ENCODE results near the gene SELENOO. TPM values are rescaled to one million over a fixed set of nuclear protein-coding genes. Genes with fewer than 3 reads are reported as not detected.

SELENOO gene
- total RNA-seq, 4 donors from 2014 or later = 27.4 to 66.1 (median 36.1) TPM

GRCh38 chr22:50160947-50161346, 39.9 kb upstream of the SELENOO start:
- Histone ChIP-seq H3K4me3 (no peak overlapping the region), H3K36me3 (no peaks in the 10 kb centered on the region), H3K27ac (no peak overlapping the region), H3K9me3 (no peaks in the 10 kb centered on the region), H3K4me1 (peaks cover 3% of the 10 kb centered on the region), H3K27me3 (peaks cover 10% of the 10 kb centered on the region)
- TF ChIP-seq POLR2AphosphoS5 (IDR thresholded peaks at IDR 0.05) = no peak
- TF ChIP-seq EP300 (IDR thresholded peaks at IDR 0.05) = no peak
- TF ChIP-seq POLR2A (IDR thresholded peaks at IDR 0.05) = no peak
- no peak for TF ChIP-seq CTCF (IDR thresholded peaks at IDR 0.05)
- WGBS = 94% methylated on average over 6 of the region's 7 CpGs
- DNase-seq (ENCODE audit: low spot score in 2 of 2) = peak in 1 of 2 donors; percentile 64

GRCh38 chr22:50161508-50162390, 39.1 kb upstream of the SELENOO start:
- 52% methylated on average over 2 of the region's 23 CpGs for WGBS
- peak in 1 of 2 donors; percentile 62 for DNase-seq (ENCODE audit: low spot score in 2 of 2)
- no peaks in the 10 kb centered on the region for H3K9me3 ChIP-seq
- H3K27ac ChIP-seq = no peak overlapping the region
- TF ChIP-seq POLR2AphosphoS5 (IDR thresholded peaks at IDR 0.05) (no peak), CTCF (IDR thresholded peaks at IDR 0.05) (no peak), EP300 (IDR thresholded peaks at IDR 0.05) (no peak), POLR2A (IDR thresholded peaks at IDR 0.05) (no peak)
- H3K36me3 ChIP-seq = no peaks in the 10 kb centered on the region
- H3K4me1 ChIP-seq = peaks cover 3% of the 10 kb centered on the region
- H3K4me3 ChIP-seq = no peak overlapping the region
- peaks cover 10% of the 10 kb centered on the region for H3K27me3 ChIP-seq

GRCh38 chr22:50162391-50162956, 38.3 kb upstream of the SELENOO start:
- DNase-seq (ENCODE audit: low spot score in 2 of 2) = no peak
- TF ChIP-seq POLR2AphosphoS5 (IDR thresholded peaks at IDR 0.05) (no peak), CTCF (IDR thresholded peaks at IDR 0.05) (no peak), POLR2A (IDR thresholded peaks at IDR 0.05) (no peak), EP300 (IDR thresholded peaks at IDR 0.05) (no peak)
- 76% methylated on average over 4 of the region's 10 CpGs for WGBS

GRCh38 chr22:50165436-50166123, 35.2 kb upstream of the SELENOO start:
- Histone ChIP-seq H3K27me3 (peaks cover 23% of the 10 kb centered on the region), H3K9me3 (no peaks in the 10 kb centered on the region), H3K4me3 (no peak overlapping the region), H3K27ac (no peak overlapping the region), H3K4me1 (peaks cover 8% of the 10 kb centered on the region), H3K36me3 (no peaks in the 10 kb centered on the region)
- peak in 1 of 2 donors; percentile 57 for DNase-seq (ENCODE audit: low spot score in 2 of 2)
- 91% methylated on average over 28 of the region's 28 CpGs for WGBS
- TF ChIP-seq EP300 (IDR thresholded peaks at IDR 0.05) (no peak), POLR2AphosphoS5 (IDR thresholded peaks at IDR 0.05) (no peak), CTCF (IDR thresholded peaks at IDR 0.05) (no peak), POLR2A (IDR thresholded peaks at IDR 0.05) (no peak)

More at GRCh38 chr22:50162391-50162956, 38.3 kb upstream of the SELENOO start:
- Histone ChIP-seq H3K4me1 (peaks cover 3% of the 10 kb centered on the region), H3K36me3 (no peaks in the 10 kb centered on the region), H3K9me3 (no peaks in the 10 kb centered on the region), H3K4me3 (no peak overlapping the region), H3K27me3 (peaks cover 10% of the 10 kb centered on the region), H3K27ac (no peak overlapping the region)
